ENCODE results near the gene LAMA1.
"Not testable (repeated sequence)": the region's sequence is repeated elsewhere in the genome, so short reads cannot be mapped to it uniquely, and the experiment has no call there.

The LAMA1 gene

DNA sequence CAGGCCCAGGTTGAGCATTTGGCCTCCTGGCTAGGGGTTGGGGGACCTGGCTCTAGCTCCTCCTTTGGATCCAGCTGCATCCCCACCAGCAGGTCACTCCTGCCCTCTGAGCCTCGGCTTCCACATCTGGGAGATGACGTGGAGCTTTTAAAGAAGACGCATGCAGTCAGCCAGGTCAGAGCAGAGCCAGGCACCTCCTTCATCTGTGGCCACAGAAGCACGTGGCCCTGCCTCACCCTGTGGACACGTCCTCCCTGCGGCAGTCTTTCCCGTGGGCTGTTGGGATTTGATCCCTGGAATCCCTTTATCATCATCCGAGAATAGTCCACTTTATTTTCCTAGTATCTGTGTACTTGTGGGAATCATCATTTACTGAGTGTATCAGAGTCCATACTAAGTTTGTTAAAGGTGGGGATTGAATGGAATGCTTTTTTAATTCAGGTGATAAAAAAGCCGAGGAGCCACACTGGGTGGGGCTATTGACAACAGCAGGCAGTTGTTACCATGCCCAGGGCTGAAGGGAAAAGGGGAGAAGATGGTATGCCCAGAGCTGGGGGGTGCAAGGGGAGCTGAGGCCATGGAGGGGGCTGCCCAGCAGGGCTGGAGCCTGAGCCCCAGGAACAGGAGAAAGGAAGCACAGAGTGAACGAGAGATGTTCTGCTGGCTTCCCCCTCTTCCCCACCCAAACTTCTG, 170.1 kb downstream of the LAMA1 start:
- no peak for DNase-seq (ENCODE audit: low read depth in 2 of 2)

DNA sequence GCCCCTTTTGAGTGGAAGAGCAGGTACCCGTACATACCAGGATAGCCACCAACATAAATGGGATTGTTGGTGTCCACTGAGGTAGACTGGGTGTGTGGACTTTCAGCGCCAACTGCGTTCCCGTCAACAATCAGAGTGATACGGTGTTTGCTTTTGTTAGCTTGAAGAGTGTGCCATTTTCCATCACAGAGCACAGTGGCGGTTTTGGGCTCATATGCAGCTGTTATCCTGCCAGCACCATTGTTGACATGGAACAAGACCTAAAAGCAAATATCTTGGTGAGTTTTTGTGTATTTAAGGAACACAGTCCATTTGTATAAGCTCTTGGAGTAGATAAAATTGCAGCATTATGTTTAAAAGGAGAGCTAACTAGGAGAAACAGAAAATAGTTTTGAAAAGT, 174.5 kb downstream of the LAMA1 start:
- DNase-seq (ENCODE audit: low read depth in 2 of 2): no peak

DNA sequence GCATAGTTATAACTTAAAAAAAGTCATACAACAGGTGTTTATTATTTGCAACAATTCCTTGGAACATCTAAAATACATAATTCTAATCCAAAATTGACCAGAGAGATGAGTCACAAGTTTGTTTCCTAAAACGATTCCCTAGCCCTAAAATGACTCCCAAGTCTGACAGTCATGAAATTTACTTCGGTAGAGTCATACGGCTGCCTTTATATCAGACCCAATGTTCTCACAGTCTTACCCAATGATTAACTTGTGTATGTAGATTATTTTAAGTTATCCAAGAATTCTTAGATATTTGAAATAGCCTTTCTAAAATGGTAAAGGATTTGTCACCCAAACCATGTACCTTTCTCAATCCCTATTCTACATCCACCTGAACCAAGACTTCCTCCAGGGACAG, 174.9 kb downstream of the LAMA1 start:
- no peak for DNase-seq (ENCODE audit: low read depth in 2 of 2)

DNA sequence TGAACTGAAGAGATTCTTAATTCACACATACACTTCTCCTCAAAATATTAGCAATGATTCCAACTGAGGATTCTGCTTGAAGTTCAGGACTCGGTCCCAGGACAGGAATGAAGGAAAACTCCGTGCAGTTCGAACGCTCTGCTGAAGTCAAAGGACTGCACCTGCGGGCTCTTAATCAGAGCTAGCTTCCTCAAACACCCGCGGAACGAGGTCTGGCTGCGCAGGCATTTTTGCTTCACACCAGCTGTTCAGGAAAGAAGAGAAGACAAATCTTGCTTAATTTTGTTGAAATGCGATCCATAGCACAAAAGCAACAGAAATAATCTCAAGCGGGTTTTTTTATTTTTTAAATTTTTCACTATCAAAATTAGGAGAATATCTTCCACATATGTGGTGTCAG, 175.6 kb downstream of the LAMA1 start:
- no peak for DNase-seq (ENCODE audit: low read depth in 2 of 2)

DNA sequence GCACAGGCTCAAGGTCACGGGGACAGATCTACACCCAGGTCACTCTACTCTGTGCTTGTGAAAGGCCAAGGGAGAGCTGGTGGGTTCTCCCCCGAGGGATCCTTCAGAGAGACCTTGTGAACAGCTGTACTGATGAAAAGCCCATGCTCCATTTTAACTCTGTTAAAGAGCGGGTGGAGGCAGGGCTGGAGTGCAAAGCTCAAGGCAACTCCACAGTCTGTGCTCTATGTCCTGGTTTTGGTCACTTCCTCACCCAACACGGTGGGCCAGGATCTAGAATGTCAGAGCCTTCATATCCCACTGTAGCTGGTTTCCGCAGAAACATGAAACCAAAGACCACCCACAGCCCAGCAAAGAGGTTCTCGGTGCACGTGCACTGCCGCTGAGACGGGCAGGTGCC, 177.1 kb downstream of the LAMA1 start:
- no peak for DNase-seq (ENCODE audit: low read depth in 2 of 2)

DNA sequence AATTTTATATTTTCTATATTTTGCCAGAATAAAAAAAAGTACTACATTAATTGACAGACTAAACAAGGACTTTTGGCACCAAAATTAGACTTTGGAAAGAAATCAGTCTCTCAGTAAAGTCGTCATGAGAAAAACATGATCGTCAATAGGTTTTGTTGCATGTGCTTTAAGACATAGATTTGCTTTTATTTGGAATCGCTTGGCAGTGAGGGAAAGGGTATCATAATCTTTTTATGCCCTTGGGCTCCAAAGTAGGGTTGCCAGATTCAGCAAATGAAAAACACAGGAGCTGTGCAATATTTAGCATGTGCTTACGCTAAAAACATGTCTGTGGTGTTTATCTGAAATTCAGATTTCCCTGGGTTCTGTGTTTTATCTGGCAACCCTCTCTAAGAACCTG, 177.6 kb downstream of the LAMA1 start:
- no peak for DNase-seq (ENCODE audit: low read depth in 2 of 2)

DNA sequence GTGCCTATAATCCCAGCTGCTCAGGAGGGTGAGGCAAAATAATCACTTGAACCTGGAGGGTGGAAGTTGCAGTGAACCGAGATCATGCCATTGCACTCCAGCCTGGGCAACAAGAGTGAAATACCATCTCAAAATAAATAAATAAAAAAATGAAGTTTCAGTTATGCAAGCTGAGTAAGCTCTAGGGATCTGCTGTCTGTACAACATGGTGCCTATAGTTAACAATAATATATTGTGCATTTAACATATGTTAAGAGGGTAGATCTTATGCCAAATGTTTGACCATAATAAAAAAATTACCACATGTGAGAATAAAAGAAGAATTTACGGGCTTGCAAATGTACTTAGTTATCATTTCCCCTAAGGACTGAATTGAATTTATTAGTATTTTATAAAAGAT, 179.2 kb downstream of the LAMA1 start:
- DNase-seq (ENCODE audit: low read depth in 2 of 2): not testable (repeated sequence)

DNA sequence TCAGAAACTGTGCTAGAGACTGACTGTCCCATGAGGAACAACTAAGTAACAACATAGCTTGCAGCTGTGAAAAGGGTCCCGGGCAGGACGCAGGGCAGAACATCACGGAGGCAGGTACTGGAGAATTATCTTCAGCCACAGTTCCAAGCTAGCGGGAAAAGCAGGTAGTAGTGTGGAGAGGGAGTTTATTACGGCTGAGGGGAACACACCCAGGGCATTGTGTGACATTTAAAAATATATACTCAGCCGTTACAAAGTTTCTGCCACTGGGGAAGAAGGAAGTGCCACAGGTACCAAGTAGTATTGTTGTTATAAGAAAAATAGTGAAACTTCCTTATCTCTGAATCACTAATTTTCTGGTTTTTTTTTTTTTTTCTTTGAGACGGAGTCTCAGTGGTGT, 179.6 kb downstream of the LAMA1 start:
- no peak for DNase-seq (ENCODE audit: low read depth in 2 of 2)

DNA sequence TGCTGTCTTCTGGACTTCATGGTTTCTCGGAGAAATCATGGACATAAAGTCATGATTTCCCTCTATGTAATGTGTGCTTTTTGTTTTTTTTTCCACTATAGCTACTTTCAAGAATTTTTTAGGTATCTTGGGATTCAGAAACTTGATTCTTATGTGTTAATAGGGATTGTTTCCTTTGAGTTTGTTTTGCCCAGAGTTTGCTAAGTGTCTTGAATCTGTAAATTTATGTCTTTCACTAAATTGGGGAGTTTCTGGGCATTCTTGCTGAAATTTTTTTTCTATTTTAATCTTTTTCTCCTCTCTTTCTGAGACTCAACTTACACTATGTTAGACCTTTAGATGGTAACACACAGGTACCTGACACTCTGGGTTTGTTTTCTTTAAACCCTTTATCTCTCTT, 182.7 kb downstream of the LAMA1 start:
- no peak for DNase-seq (ENCODE audit: low read depth in 2 of 2)

DNA sequence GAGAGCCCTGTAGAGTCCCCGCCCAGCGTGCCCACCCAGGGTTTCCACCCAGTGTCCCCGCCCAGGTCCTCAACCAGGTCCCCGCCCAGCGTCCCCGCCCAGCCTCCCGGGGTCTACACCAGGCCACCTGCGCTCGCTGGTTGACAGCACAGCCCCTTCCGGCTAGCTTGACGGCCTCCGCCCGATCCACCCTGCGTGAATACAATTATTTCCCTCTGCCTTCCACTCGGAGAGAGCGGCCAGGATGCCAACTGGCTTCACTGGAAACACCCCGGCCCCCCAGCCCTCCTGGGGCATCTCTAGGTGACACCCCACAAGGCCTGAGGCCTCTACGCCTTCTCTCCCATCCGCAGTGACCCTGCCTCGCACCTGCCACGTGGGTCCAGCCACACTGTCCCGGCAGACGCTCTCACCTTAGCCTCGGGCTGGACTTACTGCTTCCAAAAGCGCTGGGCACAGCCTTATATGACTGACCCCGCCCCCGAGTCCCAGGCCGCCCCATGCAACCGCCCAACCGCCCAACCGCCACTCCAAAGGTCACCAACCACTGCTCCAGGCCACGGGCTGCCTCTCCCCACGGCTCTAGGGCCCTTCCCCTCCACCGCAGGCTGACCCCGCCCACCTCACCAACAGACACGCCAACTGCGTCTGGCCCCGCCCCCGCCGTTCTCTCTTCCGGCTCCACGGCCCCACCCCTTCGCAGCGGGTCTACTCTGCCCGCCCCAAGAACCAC, 188.1 kb downstream of the LAMA1 start:
- no peak for DNase-seq (ENCODE audit: low read depth in 2 of 2)

DNA sequence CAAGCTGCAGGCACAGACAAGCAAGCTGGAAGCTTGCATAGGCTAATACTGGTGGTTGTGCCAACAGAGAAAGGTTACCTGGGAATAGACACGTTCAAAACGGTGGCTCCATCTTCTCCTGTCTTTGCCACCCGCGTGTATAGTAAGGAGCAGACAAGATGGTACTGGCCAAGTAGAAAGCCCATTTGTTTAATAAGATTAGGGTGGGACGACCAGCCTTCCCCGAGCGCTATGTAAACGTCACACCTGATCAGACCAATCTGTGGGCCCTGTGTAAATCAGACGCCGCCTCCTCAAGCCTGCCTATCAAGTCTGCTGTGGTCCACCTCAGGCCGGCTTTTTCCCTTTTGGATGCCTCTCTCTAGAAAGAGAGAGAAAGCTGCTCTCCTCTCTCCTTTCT, 189.2 kb downstream of the LAMA1 start:
- no peak for DNase-seq (ENCODE audit: low read depth in 2 of 2)

DNA sequence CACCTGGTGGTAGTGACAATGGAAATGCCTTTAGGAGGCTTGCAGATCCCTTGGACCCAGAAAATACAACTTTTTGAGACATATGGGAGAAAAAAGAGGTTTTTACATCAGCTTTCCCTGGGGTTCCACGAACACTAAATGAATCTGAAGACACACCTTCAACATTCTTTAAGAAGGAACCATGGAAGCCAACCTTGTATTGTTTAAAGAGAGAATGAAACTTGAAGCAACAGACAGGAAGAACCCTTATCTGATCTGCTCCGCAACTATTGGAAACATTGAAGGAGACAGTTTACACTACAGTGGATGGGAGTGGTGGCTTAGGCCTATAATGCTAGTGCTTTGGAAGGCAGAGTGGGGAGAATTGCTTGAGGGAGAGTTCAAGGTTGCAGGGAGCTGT, 190.4 kb downstream of the LAMA1 start:
- DNase-seq (ENCODE audit: low read depth in 2 of 2): no peak

DNA sequence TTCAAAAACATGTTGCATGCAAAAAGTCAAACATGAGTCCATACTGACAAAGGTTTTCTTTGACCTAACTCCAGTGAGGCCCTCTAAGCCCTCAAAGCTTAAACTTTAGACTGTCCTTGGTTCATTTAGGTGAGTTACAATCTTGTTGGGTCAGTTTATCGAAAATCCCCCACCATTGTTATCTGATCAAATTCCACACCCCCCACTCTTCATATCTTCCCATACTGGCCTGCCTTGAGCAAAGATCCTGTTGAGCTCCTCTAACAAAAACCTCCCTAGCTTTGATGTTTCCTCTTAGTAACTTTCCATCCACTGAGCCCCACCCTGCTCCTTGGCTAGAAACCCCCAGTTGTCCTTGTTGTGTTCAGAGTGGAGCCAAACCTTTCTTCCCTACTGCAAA, 194.4 kb downstream of the LAMA1 start:
- no peak for DNase-seq (ENCODE audit: low read depth in 2 of 2)

DNA sequence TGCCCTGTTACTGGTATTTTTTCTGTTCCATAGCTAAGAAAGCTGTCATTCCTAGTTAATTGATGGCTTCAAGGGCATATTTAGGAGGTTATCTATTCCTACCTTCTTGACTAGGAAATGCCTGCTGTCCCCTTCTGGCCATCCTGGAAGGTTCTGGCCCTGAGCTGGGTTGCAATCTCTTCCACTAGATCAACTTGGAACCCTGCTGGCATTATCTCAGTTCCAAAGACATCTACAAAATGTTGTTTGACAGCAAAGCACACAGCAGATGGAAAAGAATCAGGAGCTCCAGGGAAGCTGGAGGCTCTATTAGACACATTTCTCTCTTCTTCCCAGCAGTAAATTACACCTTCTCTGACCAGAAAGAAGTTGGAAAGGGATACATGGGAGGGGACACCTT, 196.0 kb downstream of the LAMA1 start:
- no peak for DNase-seq (ENCODE audit: low read depth in 2 of 2)

DNA sequence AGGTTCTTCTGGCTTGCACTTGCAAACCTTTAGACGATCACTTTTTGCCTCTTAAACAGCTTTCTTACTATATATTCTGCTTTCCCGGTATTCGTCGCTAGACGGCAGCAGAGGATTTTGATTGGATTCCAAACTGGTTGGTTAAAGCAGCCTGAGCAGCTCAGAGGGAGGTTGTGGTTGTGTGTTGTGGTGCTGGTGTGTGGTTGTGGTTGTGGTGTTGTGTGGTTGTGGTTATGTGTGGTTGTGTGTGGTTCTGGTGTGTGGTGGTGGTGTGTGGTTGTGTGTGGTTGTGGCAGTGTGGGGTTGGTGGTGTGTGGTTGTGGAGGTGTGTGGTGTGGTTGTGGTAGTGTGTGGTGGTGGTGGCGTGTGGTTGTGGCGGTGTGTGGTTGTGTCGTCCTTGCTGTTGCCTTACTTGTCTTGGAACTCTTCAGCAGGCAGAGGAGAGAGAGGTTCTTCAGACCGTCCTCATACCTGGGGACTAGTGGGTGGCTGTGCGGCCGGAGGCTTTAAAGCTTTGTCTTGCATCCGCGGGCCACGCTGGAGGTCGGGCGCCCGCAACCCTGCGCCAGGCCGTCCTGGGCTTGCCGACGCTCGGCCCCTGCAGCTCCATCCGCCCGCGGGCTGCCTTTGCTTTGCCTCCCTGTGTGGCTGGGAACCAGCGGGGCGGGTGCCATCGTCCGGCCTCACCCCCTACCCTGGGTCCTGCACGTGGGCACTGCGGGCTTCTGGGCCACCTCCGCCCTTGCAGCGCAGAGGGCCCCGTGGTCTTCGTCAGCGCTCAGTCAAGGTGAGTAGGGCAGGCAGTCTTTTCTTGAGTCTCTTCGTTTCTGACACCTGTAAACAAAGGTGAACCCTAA, 197.3 kb downstream of the LAMA1 start:
- no peak for DNase-seq (ENCODE audit: low read depth in 2 of 2)

DNA sequence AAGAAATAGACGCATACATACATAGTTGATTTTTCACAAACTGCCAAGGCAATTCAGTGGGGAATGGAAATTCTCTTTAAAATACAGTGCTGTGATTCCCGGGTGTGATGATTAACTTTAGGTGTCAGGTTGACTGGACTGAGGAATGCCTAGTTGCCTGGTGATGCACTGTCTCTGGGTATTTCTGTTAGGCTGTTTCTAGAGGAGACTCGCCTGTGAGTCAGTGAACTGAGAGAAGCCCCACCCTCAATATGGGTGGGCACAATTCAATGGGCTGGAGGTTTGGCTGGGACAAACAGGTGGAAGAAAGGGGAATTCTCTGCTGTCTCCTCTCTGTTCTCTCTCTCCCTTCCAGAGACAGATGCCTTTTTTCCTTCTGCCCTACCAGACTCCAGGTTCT, 200.5 kb downstream of the LAMA1 start:
- no peak for DNase-seq (ENCODE audit: low read depth in 2 of 2)

DNA sequence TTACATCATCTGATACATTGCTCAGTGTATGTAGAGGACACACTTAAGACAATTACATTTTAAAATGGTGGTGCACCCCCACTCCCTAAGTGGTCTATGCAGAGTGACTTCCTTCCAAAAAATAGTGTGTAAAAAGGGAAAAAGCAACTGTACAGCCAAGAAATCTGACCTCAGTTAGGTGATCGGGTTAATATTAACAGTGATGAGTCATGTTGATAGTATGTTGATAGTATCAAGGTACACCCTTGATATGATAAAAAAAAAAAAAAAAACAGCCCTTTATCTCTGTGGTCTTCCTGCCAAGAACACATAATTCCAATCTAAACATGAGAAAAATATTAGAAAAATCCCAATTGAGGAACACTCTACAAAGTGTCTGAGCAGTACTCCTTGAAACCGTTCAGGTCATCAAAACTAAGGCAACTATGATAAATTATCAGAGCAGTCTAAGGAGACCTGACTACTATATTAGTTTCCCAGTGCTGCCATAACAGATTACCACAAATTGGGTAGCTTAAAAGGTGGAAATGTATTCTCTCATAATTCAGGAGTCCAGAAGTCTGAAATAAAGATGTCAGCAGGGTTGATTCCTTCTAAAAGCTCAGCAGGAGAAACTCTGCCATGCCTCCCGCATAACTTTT, 216.2 kb downstream of the LAMA1 start:
- DNase-seq (ENCODE audit: low read depth in 2 of 2): no peak

DNA sequence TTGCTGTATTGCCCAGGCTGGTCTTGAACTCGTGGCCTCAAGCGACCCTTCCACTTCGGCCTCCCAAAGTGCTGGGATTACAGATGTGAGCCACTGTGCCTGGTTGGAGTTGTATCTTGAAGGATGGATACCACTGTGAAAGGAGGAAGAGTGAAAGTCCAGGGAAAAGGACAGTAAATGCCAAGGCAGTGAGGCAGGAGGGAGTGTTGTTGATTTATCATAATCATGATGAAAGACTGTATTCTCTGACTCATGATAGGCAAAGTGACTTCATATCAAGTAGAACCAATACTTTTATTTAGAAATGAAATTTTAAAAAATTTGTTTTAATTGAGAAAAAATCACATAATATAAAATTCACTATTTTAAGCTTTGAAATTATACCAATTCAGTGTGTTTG, 225.8 kb downstream of the LAMA1 start:
- no peak for DNase-seq (ENCODE audit: low read depth in 2 of 2)

Data from stimulated activated CD4-positive, alpha-beta T cell treated with anti-CD3 and anti-CD28 coated beads, Interleukin-1b, Interleukin-23, amount 100 ng/mL, for 4 hours (primary cell).